GM19463 (cell line): ENCODE measurements around the gene ALPK1.
"Not testable (repeated sequence)": the region's sequence is repeated elsewhere in the genome, so short reads cannot be mapped to it uniquely, and the experiment has no call there.

Experiments
- ATAC-seq: cut with Tn5 transposase; IDR thresholded peaks from one replicate; pipeline ENCODE4 v1.9.1; 2021; ENCODE audit warnings: mild to moderate bottlenecking, moderate library complexity; ENCODE audit not compliant: unreplicated experiment

The ALPK1 gene

DNA sequence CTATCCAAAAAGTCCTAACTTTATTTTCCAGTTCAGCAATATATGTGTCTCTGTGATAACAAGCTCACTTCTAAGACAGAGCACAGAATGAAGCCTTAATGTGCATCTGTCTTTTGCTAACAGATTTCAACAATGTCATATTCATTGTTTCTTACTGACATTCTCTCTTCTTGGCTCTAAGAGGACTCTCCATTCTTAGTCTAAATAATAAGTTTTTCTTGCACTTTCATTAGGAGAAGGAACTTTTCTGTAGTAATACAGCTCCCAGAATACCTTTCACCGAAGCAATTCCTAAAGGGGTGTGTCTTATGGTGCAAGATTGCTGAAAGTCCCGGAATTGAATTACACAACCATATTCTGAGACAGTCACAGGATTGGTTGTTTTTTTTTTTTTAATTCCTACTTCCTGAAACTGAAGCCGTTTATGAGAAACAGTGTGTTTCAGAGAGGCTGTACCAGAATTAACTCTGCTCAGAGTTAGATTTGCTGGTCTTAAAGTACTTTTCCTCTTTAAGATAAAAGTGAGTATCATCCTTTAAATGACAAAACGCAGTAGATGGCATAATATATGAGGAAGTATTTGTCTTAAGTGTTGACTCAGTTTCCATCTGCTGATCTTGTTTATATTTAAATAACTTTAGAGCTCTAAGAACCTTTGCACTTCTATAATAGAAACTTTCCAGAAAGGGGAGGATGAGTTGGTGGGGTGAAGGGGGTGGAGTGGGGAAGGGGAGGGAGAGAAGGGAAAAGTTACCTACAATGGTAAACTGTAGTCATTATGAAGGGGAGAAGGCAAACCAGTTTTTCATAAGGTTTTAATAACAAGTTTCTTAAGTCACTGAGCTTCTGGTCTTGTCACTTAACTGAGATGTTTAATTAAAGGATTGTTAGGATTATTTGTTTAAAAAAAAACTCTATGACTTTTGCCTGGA is at the start of gene ALPK1:
Gene ALPK1 (plus strand): TSS at position 421 of the 932 bp plus-strand sequence.
- peak; percentile 88 for ATAC-seq

DNA sequence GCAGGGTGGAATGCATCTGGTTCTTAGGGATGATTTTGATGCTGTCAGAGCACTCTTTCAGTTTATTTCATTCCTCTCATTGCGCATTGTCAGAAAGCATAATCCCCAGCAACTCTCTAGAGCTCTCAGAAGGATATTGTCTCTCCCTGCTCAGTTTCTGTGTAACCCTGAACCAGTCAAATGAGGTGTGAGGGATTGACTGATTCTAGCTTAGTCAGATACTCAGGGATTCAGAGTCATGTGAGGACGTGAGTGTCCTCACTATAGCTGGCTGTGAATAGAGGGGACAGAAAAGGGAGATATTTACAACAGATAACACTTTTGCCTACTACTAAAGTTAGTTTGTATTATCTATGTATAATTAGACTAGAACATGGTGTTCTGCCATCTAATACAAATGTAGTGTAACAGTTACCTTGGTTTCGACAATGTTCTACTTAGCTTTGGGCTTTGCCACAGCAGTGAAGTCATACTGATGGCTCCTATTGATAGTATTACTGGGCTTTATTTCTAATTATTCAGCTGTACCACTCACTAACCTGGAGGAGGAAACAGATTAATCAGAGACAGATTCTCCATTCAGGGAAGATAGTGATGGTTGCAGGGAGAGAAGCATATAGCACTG is 46.0 kb upstream of the ALPK1 start:
- no peak for ATAC-seq

DNA sequence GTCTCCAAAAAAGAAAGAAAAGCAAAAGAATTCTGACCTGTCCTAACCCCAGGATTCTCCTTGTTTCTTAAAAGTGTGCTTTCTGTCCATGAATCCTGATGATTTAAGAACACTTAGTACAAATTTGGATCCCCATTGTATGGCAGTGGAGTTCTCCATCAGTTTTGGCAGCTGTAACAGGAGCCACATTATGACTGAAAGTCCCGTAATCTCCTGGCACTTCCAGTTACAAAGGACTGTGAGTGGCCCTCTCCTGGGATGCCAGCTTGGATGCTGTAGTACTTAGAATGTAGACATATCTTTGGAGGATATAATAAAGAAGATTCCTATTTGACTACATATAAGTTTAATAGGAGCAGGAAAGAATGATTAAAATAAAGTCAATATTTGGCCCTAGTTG is 44.9 kb upstream of the ALPK1 start:
- no peak for ATAC-seq

DNA sequence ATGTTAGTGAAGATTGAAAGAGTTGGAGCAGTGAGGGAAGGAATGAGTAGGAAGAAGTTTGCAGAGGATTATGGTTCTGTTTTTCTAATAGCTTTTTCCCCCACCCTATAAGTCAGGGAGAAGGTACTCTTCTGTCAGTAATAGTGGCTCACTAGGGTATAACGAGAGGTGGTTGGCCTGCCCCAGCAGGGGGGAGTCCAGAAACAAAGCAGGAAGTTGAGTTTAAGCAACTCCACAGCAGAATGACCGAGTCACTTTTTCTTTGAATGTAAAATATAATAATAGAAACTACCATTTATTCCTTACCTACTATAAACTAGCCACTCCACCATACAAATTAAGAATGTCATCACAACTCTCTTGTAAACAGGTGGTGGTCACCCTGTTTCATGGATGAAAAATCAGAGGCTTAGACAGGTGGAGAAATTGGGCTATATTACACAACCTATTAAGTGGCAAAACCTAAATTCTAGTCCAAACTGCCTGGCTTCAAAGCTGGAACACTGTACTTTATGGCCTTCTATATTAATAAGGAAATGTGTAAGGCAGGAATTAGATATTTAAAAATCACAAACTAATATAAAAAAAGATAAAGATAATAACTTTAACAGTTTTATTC is 43.7 kb upstream of the ALPK1 start:
- ATAC-seq, result peak; percentile 94

DNA sequence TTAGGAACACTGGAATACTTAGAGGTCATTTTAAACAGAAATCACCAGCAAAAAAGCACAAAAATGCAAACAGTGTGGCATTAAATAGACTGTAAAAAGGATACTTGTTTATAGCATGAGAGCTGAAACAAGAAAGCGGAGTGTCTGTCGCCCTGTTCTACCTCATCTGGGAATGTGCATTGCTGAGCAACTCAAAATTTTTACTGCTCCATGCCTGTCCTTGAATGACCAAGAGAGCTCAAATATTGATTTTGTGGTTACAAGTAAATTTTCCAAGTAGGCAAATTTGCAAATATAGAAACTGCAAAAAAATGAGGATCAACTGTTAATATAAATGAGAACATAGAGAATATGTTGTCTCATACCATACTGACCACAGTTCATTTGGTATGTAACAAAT is 40.1 kb upstream of the ALPK1 start:
- no peak for ATAC-seq

DNA sequence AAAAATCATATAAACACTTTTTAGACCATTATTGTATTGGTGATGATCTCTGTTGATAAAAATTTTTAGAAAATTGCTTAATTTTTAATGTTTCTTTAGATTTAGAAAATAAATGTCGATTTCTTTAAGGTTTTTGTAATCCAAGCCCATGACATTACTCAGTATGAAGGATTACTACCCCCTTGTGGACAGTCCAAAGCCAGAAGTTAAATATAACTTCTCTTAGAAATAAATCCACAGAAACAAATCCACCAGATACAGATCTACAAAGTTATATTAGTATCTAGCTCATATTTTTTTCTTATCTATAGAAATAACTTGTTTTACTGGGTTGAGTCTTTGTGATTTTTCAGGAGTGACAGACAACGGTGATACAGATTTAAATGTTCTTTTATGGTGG is 30.3 kb upstream of the ALPK1 start:
- no peak for ATAC-seq

DNA sequence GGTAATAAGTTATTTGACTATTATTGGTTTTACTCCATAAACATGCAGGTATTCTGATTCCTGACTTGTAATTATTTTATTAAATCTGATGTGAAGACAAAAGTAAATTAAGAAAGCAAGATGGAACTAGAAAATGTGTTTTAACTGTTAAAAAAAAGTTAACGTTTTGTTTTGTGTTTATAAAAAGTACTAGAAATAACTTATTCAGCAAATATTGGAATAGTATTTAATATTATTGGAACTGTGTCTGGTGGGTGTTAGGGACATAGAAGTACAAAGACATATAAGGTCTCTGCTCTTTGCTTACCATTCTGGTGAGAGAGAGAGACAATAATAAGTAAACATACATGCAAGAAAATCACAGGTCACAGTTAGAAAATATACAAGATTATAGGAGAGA is 27.1 kb upstream of the ALPK1 start:
- no peak for ATAC-seq

DNA sequence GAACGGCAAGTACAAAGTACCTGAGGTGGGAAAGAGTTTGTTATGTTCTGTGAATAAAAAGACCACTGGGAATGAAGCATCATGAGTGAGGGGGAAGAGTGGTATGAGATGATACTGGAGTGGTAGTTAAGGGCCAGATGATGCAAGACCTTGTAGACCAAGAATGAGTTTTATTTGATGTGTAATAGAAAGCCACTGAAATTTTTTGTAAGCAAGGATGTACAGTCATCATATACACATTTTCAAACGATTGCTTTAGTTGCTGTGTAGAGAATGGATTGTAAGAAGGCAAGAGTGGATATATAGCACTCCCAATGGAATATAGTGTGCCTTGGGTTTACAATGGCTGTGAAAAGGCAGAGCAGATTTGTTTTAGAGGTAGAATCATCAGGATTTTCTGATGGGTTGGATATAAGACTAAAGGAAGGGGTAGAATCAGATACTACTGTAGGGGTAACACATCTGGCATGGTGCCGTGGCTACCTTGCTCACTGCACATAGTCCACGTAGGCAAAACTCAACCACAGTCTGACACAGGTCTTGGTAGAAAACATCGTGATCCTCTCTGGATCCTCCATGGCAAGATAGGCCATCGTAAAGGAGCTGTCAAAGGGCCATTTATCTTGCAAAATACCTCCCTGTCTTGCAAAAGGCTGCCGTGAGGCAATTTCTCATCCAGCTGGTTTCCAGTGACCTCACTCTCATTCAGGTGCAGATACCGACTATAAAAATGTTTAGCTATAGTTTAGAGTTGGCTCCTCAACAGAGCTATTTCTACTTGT is 26.3 kb upstream of the ALPK1 start:
- ATAC-seq, result no peak

DNA sequence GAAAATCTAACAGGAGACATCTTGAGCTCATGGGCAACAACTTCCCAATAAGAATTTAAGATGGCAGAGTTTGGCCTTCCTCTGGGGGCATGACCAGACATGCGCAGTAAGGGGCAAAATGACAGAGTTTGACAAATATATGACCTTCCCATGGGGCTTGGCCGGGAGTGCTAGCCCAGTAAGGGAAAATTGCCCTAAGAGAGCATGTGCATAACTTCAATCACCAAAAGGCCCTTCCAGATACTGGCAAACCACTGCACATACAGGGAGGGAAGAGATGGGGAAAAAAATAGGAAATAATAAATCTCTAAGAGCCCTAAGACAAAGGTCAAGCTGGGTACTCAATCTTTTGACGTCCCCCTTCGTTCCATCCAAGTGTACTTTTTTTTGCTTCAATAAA is 24.9 kb upstream of the ALPK1 start:
- ATAC-seq, result no peak

DNA sequence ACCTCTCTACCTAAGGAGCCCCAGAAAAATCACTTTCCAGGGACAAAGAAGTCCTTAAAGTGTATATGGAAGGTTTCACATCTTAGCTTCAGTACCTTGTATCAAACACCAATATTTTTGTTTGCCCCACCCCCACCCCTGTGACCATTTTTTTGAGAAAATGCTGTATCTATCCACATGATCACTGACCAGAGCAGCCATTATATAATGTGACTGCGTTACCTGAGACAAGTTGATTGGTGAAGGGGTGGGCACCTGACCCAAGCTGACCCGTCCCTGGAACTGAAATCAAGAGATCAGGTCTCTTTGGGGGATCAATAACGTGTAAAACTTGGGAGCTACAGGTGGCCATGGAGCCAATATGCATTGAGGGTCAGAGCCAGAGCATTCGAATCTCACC is 22.2 kb upstream of the ALPK1 start:
- no peak for ATAC-seq

DNA sequence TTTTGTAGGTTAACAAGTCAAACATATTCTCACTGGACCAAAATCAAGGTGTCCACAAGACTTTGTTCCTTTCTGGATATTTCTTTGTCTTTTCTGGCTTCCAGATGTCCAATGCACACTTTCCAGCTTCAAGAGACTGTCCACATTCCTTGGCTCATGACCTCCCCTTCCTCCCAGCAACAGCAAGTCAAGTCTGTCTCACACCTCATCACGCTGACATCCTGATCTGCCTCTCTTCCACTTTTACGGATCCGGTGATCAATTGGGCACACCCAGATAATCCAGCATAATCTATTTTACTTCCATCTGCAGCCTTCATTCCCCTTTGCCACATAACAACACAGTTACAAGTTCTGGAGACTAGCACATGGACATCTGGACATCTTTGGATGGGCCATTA is 21.1 kb upstream of the ALPK1 start:
- no peak for ATAC-seq

DNA sequence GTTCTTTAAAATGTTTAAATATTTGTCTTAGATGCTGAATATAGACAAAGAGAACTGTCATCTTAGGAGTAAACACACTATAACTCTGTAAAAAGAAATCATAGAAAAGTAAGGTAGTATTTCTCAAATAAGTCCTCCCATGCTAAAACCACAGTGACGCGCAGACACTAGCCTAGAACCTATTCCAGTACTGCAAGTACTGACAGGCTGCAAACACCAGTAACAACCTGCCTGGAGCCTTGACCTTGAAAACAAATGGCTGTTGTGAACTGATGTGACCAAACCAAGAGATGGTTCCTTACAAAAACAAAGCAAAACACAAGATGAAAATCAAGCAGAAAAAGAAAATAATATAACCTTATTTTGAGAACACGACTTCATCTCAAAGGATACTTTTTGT is 19.9 kb upstream of the ALPK1 start:
- ATAC-seq, result no peak

DNA sequence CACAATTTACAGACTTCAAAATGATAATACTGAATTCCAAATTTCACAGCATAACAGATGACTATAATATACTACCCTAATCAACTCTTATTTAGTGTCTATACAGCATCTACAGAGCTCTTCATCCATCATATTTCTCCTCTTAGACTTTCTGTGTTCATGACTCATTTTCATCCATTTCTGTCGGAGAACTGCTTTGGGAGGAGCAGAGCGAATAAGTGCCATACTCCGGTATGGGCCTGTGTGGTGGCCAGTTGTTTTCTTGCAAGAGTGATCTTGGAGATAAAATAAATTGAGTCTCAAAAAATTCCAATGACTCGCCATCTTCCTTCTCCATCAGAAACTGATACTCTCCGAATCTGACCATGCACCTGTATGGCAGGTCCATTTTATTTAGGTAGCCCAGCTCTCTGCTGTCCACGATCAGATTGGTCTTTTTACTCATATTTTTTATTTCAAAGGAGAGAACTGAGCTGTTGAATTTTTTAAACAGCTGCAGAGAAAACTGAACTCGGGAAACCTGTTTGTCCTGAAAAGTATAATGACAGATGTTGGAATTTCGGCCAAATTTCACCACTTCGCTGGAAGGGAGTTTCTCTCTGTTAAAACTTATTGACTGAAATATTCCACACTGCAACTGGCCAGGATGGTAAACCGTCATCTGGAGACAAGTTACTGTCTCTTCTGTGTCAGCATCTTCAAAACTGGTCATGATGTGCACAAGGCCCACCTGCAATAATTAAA is 19.3 kb upstream of the ALPK1 start:
- ATAC-seq, result no peak

DNA sequence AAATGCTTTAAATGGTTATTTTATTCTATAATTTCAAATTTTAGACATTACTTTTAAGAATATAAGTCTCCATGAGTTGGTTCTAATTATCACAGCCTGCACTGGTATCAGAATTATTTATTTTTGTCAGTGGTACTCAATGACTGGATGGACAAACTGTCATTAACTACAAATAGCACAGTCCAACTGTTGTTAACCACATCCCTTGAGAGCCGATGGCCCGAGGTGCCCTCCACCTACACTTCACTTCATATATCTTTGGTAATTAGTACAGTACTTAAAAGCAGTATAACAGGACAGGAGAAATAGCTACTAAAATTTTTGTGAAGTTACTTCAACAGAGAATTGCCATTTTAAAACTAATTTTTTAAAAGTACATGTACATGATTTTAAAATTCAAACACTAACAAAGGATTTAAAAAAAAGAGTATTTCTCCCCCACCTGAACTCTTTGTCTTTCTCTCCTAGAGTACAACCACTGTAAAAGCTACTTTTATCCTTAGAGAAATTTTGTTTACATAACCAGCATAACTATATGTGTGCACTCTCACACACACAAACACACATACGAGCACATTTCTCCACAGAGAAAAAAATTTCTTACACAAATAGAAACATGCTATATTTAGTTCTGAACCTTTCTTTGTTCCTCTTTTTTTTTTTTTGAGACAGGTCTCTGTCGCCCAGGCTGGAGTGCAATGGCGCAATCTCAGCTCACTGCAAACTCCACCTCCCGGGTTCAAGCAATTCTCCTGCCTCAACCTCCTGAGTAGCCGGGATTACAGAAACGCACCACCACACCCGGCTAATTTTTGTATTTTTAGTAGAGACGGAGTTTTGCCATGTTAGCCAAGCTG is 17.9 kb upstream of the ALPK1 start:
- peak; percentile 60 for ATAC-seq

DNA sequence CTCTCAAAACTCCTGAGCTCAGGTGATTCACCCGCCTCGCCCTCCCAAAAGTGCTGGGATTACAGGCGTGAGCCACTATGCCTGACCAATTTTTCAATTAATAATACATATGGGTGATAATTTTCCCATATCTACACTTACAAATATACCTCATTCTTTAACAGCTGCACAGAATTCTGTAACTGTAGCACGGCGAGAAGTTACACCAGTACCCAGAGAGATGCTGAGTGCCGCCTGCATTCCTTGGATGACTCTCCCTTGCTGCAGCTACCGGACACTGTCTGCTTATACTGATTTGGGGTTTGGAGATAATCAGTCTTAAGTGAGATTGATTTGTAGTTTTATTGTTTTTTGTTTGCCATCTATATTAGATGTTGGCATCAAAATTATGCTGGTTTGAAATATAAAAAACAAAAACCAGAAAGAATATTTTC is 17.3 kb upstream of the ALPK1 start:
- no peak for ATAC-seq

DNA sequence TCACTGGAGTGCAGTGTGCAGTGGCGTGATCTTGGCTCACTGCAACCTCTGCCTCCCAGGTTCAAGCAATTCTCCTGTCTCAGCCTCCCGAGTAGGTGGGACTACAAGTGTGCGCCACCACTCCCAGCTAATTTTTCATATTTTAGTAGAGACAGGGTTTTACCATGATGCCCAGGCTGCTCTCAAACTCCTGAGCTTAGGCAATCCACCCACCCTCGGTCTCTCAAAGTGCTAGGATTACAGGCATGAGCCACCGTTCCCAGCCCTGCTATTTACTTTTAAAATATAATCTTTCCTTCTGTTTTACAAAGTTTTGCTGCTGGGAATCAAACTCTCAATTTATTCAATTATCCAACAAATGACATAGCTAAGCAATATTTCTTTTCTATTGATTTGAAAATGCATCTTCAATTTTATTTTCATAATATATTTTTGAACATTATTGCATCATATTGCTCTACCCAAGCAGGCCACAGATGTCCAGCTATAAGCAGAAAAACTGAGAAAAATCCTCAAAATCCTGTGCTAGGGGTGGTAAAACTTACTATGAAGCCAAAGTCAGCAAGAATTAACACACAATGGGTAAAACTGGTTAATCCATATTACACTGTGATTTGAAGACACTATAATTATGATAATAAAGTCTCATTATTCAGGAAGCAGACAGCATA is 16.6 kb upstream of the ALPK1 start:
- no peak for ATAC-seq

DNA sequence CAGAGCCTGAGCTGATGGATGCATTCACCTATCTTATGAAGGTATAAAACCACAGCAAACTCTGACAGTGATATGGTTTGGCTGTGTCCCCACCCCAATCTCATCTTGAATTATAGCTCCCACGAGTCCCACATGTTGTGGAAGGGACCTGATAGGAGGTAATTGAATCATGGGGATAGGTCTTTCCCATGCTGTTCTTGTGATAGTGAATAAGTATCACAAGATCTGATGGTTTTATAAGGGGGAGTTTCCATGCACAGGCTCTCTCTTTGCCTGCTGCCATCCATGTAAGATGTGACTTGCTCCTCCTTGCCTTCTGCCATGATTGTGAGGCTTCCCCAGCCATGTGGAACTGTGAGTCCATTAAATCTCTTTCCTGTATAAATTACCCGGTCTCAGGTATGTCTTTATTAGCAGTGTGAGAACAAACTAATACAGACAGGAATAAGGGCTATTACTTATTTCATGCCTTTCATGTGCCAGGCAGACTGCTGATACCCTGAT is 15.2 kb upstream of the ALPK1 start:
- ATAC-seq, result not testable (repeated sequence)

DNA sequence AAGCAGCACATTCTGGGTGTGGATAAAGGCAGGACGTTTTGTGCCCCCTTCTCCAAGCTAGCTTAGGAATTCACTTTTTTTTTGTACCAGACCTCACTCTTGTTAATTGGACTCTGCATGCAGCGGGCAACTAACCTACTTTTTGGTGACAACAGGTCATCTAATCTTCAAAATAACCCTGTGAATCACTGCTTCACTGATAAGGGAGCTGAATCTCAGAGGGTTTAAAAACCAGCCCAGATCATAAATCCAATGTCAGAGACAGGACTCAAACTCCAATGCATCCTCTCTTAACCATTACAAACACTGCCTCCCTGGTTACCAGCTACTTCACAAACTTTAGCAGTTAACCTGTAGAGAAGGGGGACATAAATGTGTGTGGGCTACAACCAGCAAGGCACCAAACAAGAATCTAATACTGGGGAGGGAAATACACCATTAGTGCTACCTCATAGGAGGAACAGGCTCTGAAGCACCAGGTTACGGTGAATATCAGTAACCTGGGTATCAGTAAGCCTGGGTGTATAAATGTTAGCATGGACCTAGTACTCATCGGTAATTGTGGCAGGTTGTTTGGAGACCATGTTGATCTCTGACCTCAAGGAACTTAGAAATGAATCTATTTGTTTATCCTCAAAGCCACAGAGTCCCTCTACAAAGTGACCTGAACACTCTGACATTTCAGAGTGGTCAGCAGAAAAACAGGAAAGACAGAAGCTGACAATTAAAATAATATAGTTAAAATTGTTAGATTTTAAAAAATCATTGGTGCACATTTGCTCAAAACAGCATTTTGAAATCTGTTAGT is 14.1 kb upstream of the ALPK1 start:
- no peak for ATAC-seq
